ENCODE measurements around the gene HNRNPH3. TPM values are rescaled to one million over a fixed set of nuclear protein-coding genes. Genes with fewer than 3 reads are reported as not detected.

HNRNPH3 gene
- polyA plus RNA-seq, 3 donors: 36.6 to 86.0 (median 71.6) TPM

DNA sequence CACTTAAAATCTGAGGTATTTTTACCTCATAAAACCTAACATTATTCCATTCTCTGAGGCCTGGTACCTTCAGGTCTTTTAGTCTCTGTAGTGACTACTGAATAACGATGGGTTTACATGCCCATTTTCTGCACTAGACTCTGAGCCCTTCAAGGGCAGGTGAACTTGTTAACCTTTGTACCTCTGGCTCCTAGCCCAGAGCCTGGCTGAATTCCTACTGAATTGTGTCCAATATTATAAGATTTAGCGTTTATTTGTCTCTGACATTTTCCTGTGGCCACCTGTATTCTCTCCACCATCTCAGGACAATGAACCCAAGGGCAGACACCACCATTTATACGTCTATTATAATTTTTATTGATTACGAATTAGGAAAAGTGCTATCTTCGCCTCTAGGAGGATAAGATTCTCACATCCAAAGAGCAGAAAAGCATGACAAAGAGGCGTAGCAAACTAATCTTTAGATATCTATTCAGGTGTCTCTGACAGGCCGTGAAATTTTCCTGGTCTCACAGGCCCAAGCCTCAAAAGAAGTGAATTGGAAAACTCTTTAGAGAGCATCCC lies 27.9 kb upstream of the HNRNPH3 start:
- Histone ChIP-seq H3K4me1 (ENCODE audit: control insufficient read depth in 1 of 2, insufficient read depth in 2 of 2, low read length in 2 of 2) (peaks cover 25 to 26% of the 10 kb centered on the region in 2 donors), H2AFZ (ENCODE audit: insufficient read depth, low read depth, low read length, poor library complexity, severe bottlenecking) (no peak overlapping the region), H3K9me3 (replicated peaks in 1 of 2; ENCODE audit: control insufficient read depth in 1 of 2, insufficient read depth in 1 of 2, low read length in 2 of 2) (no peaks in the 10 kb centered on the region), H4K20me1 (ENCODE audit: insufficient read depth, low read length) (no peaks in the 10 kb centered on the region), H3K36me3 (replicated peaks in 1 of 2; ENCODE audit: control insufficient read depth in 1 of 2, insufficient read depth in 2 of 2, low read length in 2 of 2) (no peaks in the 10 kb centered on the region), H3K79me2 (ENCODE audit: insufficient read depth, low read length) (no peaks in the 10 kb centered on the region), H3K27ac (ENCODE audit: low read depth in 1 of 2, low read length in 2 of 2) (no peak overlapping the region), H3K4me3 (replicated peaks in 1 of 3; ENCODE audit: low read depth in 2 of 3, low read length in 3 of 3) (no peak overlapping the region), H3K9ac (ENCODE audit: insufficient read depth, low read length, poor library complexity, severe bottlenecking) (no peak overlapping the region), H3K27me3 (ENCODE audit: control insufficient read depth in 2 of 2, insufficient read depth in 2 of 2, low read length in 2 of 2) (no peaks in the 10 kb centered on the region), H3K4me2 (replicated peaks; ENCODE audit: extremely low read depth, low read length, poor library complexity, severe bottlenecking) (no peak overlapping the region)
- TF ChIP-seq CTCF (IDR thresholded peaks at IDR 0.05): no peak
- H3K4me1 Mint-ChIP-seq: peaks cover 24% of the 10 kb centered on the region
- H3K27ac Mint-ChIP-seq: no peak overlapping the region
- DNase-seq: no peak
- peaks cover 0 to 2% of the 10 kb centered on the region in 2 donors for H3K36me3 Mint-ChIP-seq
- H3K4me3 Mint-ChIP-seq: no peak overlapping the region
- peaks cover 0 to 2% (median 0%) of the 10 kb centered on the region in 3 donors for H3K27me3 Mint-ChIP-seq (ENCODE audit: low read depth in 3 of 3)
- WGBS (ENCODE audit: insufficient coverage): 100% methylated on average over 4 of the region's 7 CpGs
- intact Hi-C loops (cut with micrococcal nuclease): loop anchor here (5.0 kb wide), 1 partner anchor 92 kb away; no protein-coding TSS in a partner anchor
- no peaks in the 10 kb centered on the region for H3K9me3 Mint-ChIP-seq

GRCh38 chr10:68305854-68306253 lies 26.0 kb upstream of the HNRNPH3 start:
- Histone ChIP-seq H3K27ac (ENCODE audit: low read depth in 1 of 2, low read length in 2 of 2) (no peak overlapping the region), H3K9ac (ENCODE audit: insufficient read depth, low read length, poor library complexity, severe bottlenecking) (no peak overlapping the region), H3K9me3 (replicated peaks in 1 of 2; ENCODE audit: control insufficient read depth in 1 of 2, insufficient read depth in 1 of 2, low read length in 2 of 2) (no peaks in the 10 kb centered on the region), H3K4me3 (replicated peaks in 1 of 3; ENCODE audit: low read depth in 2 of 3, low read length in 3 of 3) (no peak overlapping the region), H3K4me2 (replicated peaks; ENCODE audit: extremely low read depth, low read length, poor library complexity, severe bottlenecking) (no peak overlapping the region), H3K4me1 (ENCODE audit: control insufficient read depth in 1 of 2, insufficient read depth in 2 of 2, low read length in 2 of 2) (peaks cover 14% of the 10 kb centered on the region in 2 donors), H2AFZ (ENCODE audit: insufficient read depth, low read depth, low read length, poor library complexity, severe bottlenecking) (no peak overlapping the region), H4K20me1 (ENCODE audit: insufficient read depth, low read length) (no peaks in the 10 kb centered on the region), H3K79me2 (ENCODE audit: insufficient read depth, low read length) (no peaks in the 10 kb centered on the region), H3K36me3 (replicated peaks in 1 of 2; ENCODE audit: control insufficient read depth in 1 of 2, insufficient read depth in 2 of 2, low read length in 2 of 2) (no peaks in the 10 kb centered on the region), H3K27me3 (ENCODE audit: control insufficient read depth in 2 of 2, insufficient read depth in 2 of 2, low read length in 2 of 2) (no peaks in the 10 kb centered on the region)
- no peak for DNase-seq
- intact Hi-C loops (cut with micrococcal nuclease): no loop called here
- no peaks in the 10 kb centered on the region for H3K9me3 Mint-ChIP-seq
- no peak overlapping the region for H3K4me3 Mint-ChIP-seq
- H3K4me1 Mint-ChIP-seq: peaks cover 13% of the 10 kb centered on the region
- no CpG with 5 or more reads among the region's 1 CpG for WGBS (ENCODE audit: insufficient coverage)
- no peaks in the 10 kb centered on the region for H3K36me3 Mint-ChIP-seq
- no peak for TF ChIP-seq CTCF (IDR thresholded peaks at IDR 0.05)
- H3K27ac Mint-ChIP-seq: no peak overlapping the region
- H3K27me3 Mint-ChIP-seq (ENCODE audit: low read depth in 3 of 3): peaks cover 0 to under 1% (median 0%) of the 10 kb centered on the region in 3 donors
